Neural progenitor cell (in vitro differentiated cells): ENCODE data around the gene MYLIP. TPM values are rescaled to one million over a fixed set of nuclear protein-coding genes. Genes with fewer than 3 reads are reported as not detected.

ENCODE experiments used
- DNase-seq: peaks from one replicate; pipeline ENCODE4 v3.0.0-alpha.2; 2016; ENCODE audit warnings: low spot score
- H2AFZ ChIP-seq: fragments of 200-600 bp; sonication (generic); replicated peaks from 2 replicates; pipeline ENCODE4 v1.6.1; 2016; ENCODE audit warnings: antibody characterized with exemption
- H3F3A ChIP-seq: fragments of 200-600 bp; sonication (generic); 2 replicates; pipeline ENCODE4 v1.6.1; 2016; ENCODE audit warnings: antibody characterized with exemption, low read depth
- H3K27ac ChIP-seq: fragments of 200-600 bp; sonication (generic); 2 replicates; pipeline ENCODE4 v1.5.1; 2016; ENCODE audit warnings: mild to moderate bottlenecking
- H3K27me3 ChIP-seq: fragments of 200-600 bp; sonication (generic); 2 replicates; pipeline ENCODE4 v1.6.1; 2016; ENCODE audit warnings: mild to moderate bottlenecking, moderate library complexity
- H3K36me3 ChIP-seq: fragments of 200-600 bp; sonication (generic); 2 replicates; pipeline ENCODE4 v1.5.1; 2016
- H3K4me1 ChIP-seq: fragments of 200-600 bp; sonication (generic); 2 replicates; pipeline ENCODE4 v1.6.1; 2016; ENCODE audit warnings: mixed run types
- H3K4me2 ChIP-seq: fragments of 200-600 bp; sonication (generic); 2 replicates; pipeline ENCODE4 v1.6.1; 2016
- H3K4me3 ChIP-seq: fragments of 200-600 bp; sonication (generic); 2 replicates; pipeline ENCODE4 v1.5.1; 2016
- H3K79me2 ChIP-seq: fragments of 200-600 bp; sonication (generic); 2 replicates; pipeline ENCODE4 v1.6.1; 2016; ENCODE audit warnings: low read depth
- H3K9ac ChIP-seq: fragments of 200-600 bp; sonication (generic); 2 replicates; pipeline ENCODE4 v1.6.1; 2016
- H3K9me3 ChIP-seq: fragments of 200-600 bp; sonication (generic); 2 replicates; pipeline ENCODE4 v1.5.1; 2016; ENCODE audit warnings: low read depth
- H4K20me1 ChIP-seq: fragments of 200-600 bp; sonication (generic); 2 replicates; pipeline ENCODE4 v1.6.1; 2016; ENCODE audit warnings: low read depth
- H3K27ac Mint-ChIP-seq: 3 replicates; pipeline ENCODE4 v1.8.0; 2021; ENCODE audit warnings: mixed read lengths
- H3K27me3 Mint-ChIP-seq: 2 replicates; pipeline ENCODE4 v1.8.0; 2022; ENCODE audit warnings: low read depth, mild to moderate bottlenecking, inconsistent platforms, moderate library complexity, mixed read lengths; ENCODE audit not compliant: insufficient read depth
- H3K36me3 Mint-ChIP-seq: 3 replicates; pipeline ENCODE4 v1.8.0; 2021; ENCODE audit warnings: mixed read lengths
- H3K4me1 Mint-ChIP-seq: 3 replicates; pipeline ENCODE4 v1.8.0; 2021; ENCODE audit warnings: mixed read lengths
- H3K4me3 Mint-ChIP-seq: 3 replicates; pipeline ENCODE4 v1.8.0; 2021; ENCODE audit warnings: mild to moderate bottlenecking, moderate library complexity, mixed read lengths
- H3K9me3 Mint-ChIP-seq: 3 replicates; pipeline ENCODE4 v1.8.0; 2020; ENCODE audit warnings: mixed read lengths
- CTCF ChIP-seq: fragments of 200-600 bp; sonication (generic); IDR thresholded peaks from 2 replicates; pipeline ENCODE4 v1.5.1; 2017; ENCODE audit warnings: antibody characterized with exemption, mild to moderate bottlenecking
- EZH2 ChIP-seq: fragments of 200-600 bp; sonication (generic); IDR thresholded peaks from 2 replicates; pipeline ENCODE4 v1.6.1; 2017; ENCODE audit warnings: antibody characterized with exemption, mild to moderate bottlenecking, moderate library complexity
- EZH2phosphoT487 ChIP-seq: fragments of 200-600 bp; sonication (generic); IDR thresholded peaks from 2 replicates; pipeline ENCODE4 v1.6.1; 2017; ENCODE audit warnings: antibody characterized with exemption
- total RNA-seq: library from RNA; depleted of rRNA; stranded (reverse); fragments of >200 nt; gene quantifications from 2 replicates; pipeline ENCODE4 v1.2.3, GENCODE V29; 2015; ENCODE audit warnings: low replicate concordance

Gene MYLIP
- total RNA-seq, 1 donor from 2014 or later: 8.2 TPM

- Histone ChIP-seq H3K9ac (no peak overlapping the region), H3K9me3 (no peaks in the 10 kb centered on the region), H3K27me3 (no peaks in the 10 kb centered on the region), H3K36me3 (no peaks in the 10 kb centered on the region), H3K4me1 (no peaks in the 10 kb centered on the region), H3K4me3 (no peak overlapping the region), H3K27ac (no peak overlapping the region), H3K79me2 (no peaks in the 10 kb centered on the region), H3K4me2 (no peak overlapping the region), H4K20me1 (no peaks in the 10 kb centered on the region), H3F3A (no peaks in the 10 kb centered on the region), H2AFZ (no peak overlapping the region)
- H3K27ac Mint-ChIP-seq: no peak overlapping the region
- H3K36me3 Mint-ChIP-seq: no peaks in the 10 kb centered on the region
- no peak for DNase-seq
- H3K4me3 Mint-ChIP-seq: no peak overlapping the region
- TF ChIP-seq EZH2 (no peak), CTCF (no peak), EZH2phosphoT487 (no peak)
- peaks cover 2% of the 10 kb centered on the region for H3K27me3 Mint-ChIP-seq
- H3K9me3 Mint-ChIP-seq: peaks cover 2% of the 10 kb centered on the region
- H3K4me1 Mint-ChIP-seq: no peaks in the 10 kb centered on the region
Observed at GRCh38 chr6:16095180-16095579, 33.7 kb upstream of the MYLIP start.

GRCh38 chr6:16097382-16098171, 31.3 kb upstream of the MYLIP start:
- Mint-ChIP-seq H3K4me3 (no peak overlapping the region), H3K4me1 (peaks cover 20% of the 10 kb centered on the region), H3K36me3 (no peaks in the 10 kb centered on the region), H3K27ac (no peak overlapping the region), H3K9me3 (peaks cover 2% of the 10 kb centered on the region), H3K27me3 (peaks cover 2% of the 10 kb centered on the region)
- H2AFZ ChIP-seq: no peak overlapping the region
- TF ChIP-seq EZH2phosphoT487: no peak
- no peak for TF ChIP-seq EZH2
- no peak for TF ChIP-seq CTCF
- H3K27me3 ChIP-seq: no peaks in the 10 kb centered on the region
- H3K9me3 ChIP-seq: no peaks in the 10 kb centered on the region
- H3K79me2 ChIP-seq: no peaks in the 10 kb centered on the region
- DNase-seq: no peak
- H3K4me3 ChIP-seq: no peak overlapping the region
- peaks cover 13% of the 10 kb centered on the region for H3K4me1 ChIP-seq
- no peaks in the 10 kb centered on the region for H3K36me3 ChIP-seq
- H3K4me2 ChIP-seq: no peak overlapping the region
- H3F3A ChIP-seq: no peaks in the 10 kb centered on the region
- H4K20me1 ChIP-seq: no peaks in the 10 kb centered on the region
- H3K27ac ChIP-seq: no peak overlapping the region
- no peak overlapping the region for H3K9ac ChIP-seq

- H3K27ac ChIP-seq: no peak overlapping the region
- Mint-ChIP-seq H3K27me3 (no peaks in the 10 kb centered on the region), H3K4me3 (no peak overlapping the region), H3K9me3 (peaks cover 2% of the 10 kb centered on the region), H3K27ac (peak overlapping the region; percentile 31), H3K4me1 (peaks cover 20% of the 10 kb centered on the region), H3K36me3 (no peaks in the 10 kb centered on the region)
- no peaks in the 10 kb centered on the region for H3K27me3 ChIP-seq
- no peaks in the 10 kb centered on the region for H3K36me3 ChIP-seq
- DNase-seq: no peak
- no peak overlapping the region for H2AFZ ChIP-seq
- peaks cover 15% of the 10 kb centered on the region for H3K4me1 ChIP-seq
- no peaks in the 10 kb centered on the region for H3K9me3 ChIP-seq
- H3F3A ChIP-seq: no peaks in the 10 kb centered on the region
- no peaks in the 10 kb centered on the region for H3K79me2 ChIP-seq
- TF ChIP-seq EZH2 (no peak), CTCF (no peak), EZH2phosphoT487 (no peak)
- no peaks in the 10 kb centered on the region for H4K20me1 ChIP-seq
- H3K4me2 ChIP-seq: no peak overlapping the region
- no peak overlapping the region for H3K4me3 ChIP-seq
- no peak overlapping the region for H3K9ac ChIP-seq
Observed at GRCh38 chr6:16098211-16098610, 30.7 kb upstream of the MYLIP start.
